Measurements from ENCODE around the gene ADAMTSL2. TPM values are rescaled to one million over a fixed set of nuclear protein-coding genes. Genes with fewer than 3 reads are reported as not detected.

The ADAMTSL2 gene
- total RNA-seq, 3 donors from 2014 or later (not counting 1 experiment from before 2014, with no cell fraction given): not detected

GRCh38 chr9:133495327-133496293 is 38.9 kb upstream of the ADAMTSL2 start:
- H3K9me3 ChIP-seq (ENCODE audit: control insufficient read depth, insufficient read depth, low read length): no peaks in the 10 kb centered on the region
- DNase-seq: no peak
- H3K9me3 Mint-ChIP-seq: no peaks in the 10 kb centered on the region
- peaks cover 0 to 3% of the 10 kb centered on the region in 2 donors for H3K27me3 Mint-ChIP-seq (ENCODE audit: low read depth in 2 of 2)
- no peaks in the 10 kb centered on the region for H3K27me3 ChIP-seq (ENCODE audit: control insufficient read depth, insufficient read depth, low read length)
- no peaks in the 10 kb centered on the region for H3K4me1 ChIP-seq (ENCODE audit: control insufficient read depth, insufficient read depth, low read length)
- H3K4me3 ChIP-seq (ENCODE audit: low read length): no peak overlapping the region
- ATAC-seq: no peak
- H3K4me1 Mint-ChIP-seq: no peaks in the 10 kb centered on the region
- H3K36me3 Mint-ChIP-seq: no peaks in the 10 kb centered on the region
- no peak overlapping the region for H3K27ac Mint-ChIP-seq
- TF ChIP-seq CTCF (IDR thresholded peaks at IDR 0.05): no peak
- no peak overlapping the region for H3K27ac ChIP-seq (ENCODE audit: low read length)
- 96% methylated on average over 24 of the region's 24 CpGs for WGBS (ENCODE audit: insufficient coverage)
- H3K4me3 Mint-ChIP-seq: no peak overlapping the region
- H3K36me3 ChIP-seq (ENCODE audit: control insufficient read depth, insufficient read depth, low read length): no peaks in the 10 kb centered on the region
- intact Hi-C loops (cut with micrococcal nuclease): no loop called here

GRCh38 chr9:133496861-133497842 is 37.4 kb upstream of the ADAMTSL2 start:
- no peak for TF ChIP-seq CTCF (IDR thresholded peaks at IDR 0.05)
- Histone ChIP-seq H3K27ac (ENCODE audit: low read length) (no peak overlapping the region), H3K36me3 (ENCODE audit: control insufficient read depth, insufficient read depth, low read length) (no peaks in the 10 kb centered on the region), H3K27me3 (ENCODE audit: control insufficient read depth, insufficient read depth, low read length) (peaks cover 7% of the 10 kb centered on the region), H3K4me1 (ENCODE audit: control insufficient read depth, insufficient read depth, low read length) (no peaks in the 10 kb centered on the region), H3K9me3 (ENCODE audit: control insufficient read depth, insufficient read depth, low read length) (peaks cover 10% of the 10 kb centered on the region), H3K4me3 (ENCODE audit: low read length) (no peak overlapping the region)
- DNase-seq (no peak), ATAC-seq (no peak)
- Mint-ChIP-seq H3K27ac (no peak overlapping the region), H3K4me1 (no peaks in the 10 kb centered on the region), H3K27me3 (ENCODE audit: low read depth in 2 of 2) (peaks cover 7 to 12% of the 10 kb centered on the region in 2 donors), H3K9me3 (peaks cover 0 to 10% of the 10 kb centered on the region in 2 donors), H3K4me3 (no peak overlapping the region), H3K36me3 (peaks cover 12% of the 10 kb centered on the region)
- intact Hi-C loops (cut with micrococcal nuclease): no loop called here
- WGBS (ENCODE audit: insufficient coverage): 87% methylated on average over 35 of the region's 35 CpGs

- H3K4me3 ChIP-seq (ENCODE audit: low read length): no peak overlapping the region
- Mint-ChIP-seq H3K4me3 (no peak overlapping the region), H3K27me3 (ENCODE audit: low read depth in 2 of 2) (peaks cover 10 to 31% of the 10 kb centered on the region in 2 donors), H3K27ac (no peak overlapping the region), H3K9me3 (peaks cover 2 to 14% of the 10 kb centered on the region in 2 donors), H3K36me3 (peaks cover 19% of the 10 kb centered on the region), H3K4me1 (no peaks in the 10 kb centered on the region)
- peaks cover 7% of the 10 kb centered on the region for H3K27me3 ChIP-seq (ENCODE audit: control insufficient read depth, insufficient read depth, low read length)
- ATAC-seq (no peak), DNase-seq (no peak)
- no peaks in the 10 kb centered on the region for H3K4me1 ChIP-seq (ENCODE audit: control insufficient read depth, insufficient read depth, low read length)
- no peak for TF ChIP-seq CTCF (IDR thresholded peaks at IDR 0.05)
- 86% methylated on average over 19 of the region's 19 CpGs for WGBS (ENCODE audit: insufficient coverage)
- H3K27ac ChIP-seq (ENCODE audit: low read length): no peak overlapping the region
- intact Hi-C loops (cut with micrococcal nuclease): no loop called here
- peaks cover 10% of the 10 kb centered on the region for H3K9me3 ChIP-seq (ENCODE audit: control insufficient read depth, insufficient read depth, low read length)
- H3K36me3 ChIP-seq (ENCODE audit: control insufficient read depth, insufficient read depth, low read length): no peaks in the 10 kb centered on the region
Measured at GRCh38 chr9:133499132-133499891, 35.2 kb upstream of the ADAMTSL2 start.

Measured in natural killer cell (primary cell).